NCI-H2029 treated with DMSO at 0.1 percent for 48 hours (cell line): ENCODE data around the gene AGPAT2.

Experiments
- DNase-seq: peaks from one replicate; lab custom pipeline; 2025; lab: John Stamatoyannopoulos, UW

The AGPAT2 gene

GRCh38 chr9:136687721-136688223, 515 bp upstream of the AGPAT2 start:
- no peak for DNase-seq

DNA sequence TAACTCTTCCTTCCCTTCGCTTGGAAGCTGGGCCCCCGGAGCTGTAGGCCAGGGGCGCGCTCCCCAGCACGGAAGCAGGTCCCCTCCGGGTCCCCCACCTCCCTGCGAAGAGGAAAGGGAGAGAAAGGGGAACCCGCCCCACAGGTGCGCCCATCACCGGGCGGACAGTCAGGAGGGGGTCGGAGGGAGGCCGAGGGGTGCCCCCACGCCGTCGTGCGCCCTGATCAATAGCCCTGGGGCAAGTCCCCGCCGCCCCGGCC, 793 bp downstream of the AGPAT2 start:
- DNase-seq: no peak

GRCh38 chr9:136685790-136686533, 1.3 kb downstream of the AGPAT2 start:
- no peak for DNase-seq

DNA sequence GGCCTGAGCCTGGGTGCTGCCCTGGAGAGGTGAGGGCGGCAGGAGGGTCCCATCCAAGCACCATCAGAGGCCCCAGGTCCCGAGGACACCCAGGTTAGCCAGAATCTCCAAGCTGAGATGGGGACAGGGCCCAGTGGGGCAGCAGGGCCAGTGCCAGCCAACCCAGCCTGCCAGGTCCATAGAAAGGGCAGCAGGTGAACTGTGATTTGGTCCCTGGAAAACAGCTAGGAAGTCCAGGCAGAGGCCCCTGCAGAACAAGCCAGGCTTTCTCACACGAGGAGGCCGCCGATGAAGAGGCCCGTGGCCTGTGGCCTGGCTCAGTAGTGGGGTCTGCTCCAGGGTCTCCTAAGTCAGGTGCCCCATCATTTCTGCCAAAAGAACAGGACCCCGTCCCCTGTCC, 2.0 kb downstream of the AGPAT2 start:
- no peak for DNase-seq

GRCh38 chr9:136684799-136685198, 2.5 kb downstream of the AGPAT2 start:
- DNase-seq: no peak

DNA sequence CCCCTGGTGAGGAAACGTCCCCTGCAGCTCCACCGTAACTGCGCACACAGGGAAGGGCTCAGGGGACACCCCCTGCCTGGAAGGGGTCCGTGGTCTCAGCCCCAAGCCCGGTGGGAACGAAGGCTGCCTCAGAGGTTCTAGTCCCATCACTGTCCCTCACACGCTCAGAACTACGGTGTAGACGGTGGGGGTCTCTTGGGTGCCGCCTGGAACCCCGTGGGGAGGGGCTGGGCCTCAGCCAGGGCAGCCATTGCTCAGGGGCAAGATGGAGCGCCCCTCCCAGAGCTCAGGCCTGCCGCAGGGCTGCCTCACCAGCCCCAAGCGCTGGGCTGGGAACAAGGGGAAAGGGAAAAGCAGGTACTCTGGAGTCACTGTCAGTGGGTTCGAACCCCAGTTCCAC, 2.9 kb downstream of the AGPAT2 start:
- DNase-seq: no peak

DNA sequence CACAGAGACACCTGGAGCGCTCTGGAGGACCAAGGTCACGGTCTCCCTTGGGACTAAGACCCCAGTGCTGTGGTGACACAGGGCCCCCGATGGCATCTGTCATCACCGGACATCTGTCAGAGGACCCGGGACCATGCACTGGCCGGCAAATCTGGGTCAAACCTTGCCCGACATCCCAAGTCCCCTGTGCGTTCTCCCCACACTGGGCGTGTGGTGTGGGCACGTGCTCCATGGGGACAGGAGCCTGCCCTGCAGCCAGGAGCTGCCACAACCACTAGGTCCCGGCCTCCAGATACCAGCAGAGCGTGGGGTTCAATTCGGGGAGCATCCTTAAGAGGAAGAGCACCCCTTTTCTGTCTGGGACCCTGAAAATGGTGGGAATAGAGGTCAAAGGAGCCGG, 3.5 kb downstream of the AGPAT2 start:
- no peak for DNase-seq

DNA sequence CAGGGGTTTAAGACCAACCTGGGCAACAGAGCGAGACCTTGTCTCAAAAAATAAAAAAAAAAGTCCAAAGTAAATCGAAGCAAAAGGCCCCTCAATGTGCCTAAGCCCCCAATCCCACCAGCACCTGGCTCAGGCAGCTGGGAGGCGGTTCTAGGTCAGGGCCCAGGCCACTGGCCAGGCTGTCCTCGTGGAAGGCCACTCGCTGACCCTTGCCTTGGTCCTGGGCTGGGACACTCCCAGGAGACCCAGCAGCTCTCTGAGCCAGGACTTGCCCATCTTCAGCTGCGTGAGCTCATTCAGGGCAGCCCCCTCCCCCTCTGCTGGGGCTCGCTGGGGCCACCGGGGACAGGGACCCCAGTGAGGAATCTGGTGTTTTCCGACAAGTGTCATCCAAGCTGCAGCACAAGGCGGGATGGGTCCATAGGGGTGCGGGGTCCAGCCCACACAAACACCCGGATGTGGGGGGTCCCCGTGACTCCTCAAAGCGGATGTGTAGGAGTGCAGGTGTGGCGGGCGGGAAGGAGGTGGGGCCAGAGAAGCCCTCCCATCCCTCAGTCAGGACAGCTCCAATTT, 4.0 kb downstream of the AGPAT2 start:
- no peak for DNase-seq

- no peak for DNase-seq
These were observed 4.5 kb downstream of the AGPAT2 start for GRCh38 chr9:136682710-136683109.

DNA sequence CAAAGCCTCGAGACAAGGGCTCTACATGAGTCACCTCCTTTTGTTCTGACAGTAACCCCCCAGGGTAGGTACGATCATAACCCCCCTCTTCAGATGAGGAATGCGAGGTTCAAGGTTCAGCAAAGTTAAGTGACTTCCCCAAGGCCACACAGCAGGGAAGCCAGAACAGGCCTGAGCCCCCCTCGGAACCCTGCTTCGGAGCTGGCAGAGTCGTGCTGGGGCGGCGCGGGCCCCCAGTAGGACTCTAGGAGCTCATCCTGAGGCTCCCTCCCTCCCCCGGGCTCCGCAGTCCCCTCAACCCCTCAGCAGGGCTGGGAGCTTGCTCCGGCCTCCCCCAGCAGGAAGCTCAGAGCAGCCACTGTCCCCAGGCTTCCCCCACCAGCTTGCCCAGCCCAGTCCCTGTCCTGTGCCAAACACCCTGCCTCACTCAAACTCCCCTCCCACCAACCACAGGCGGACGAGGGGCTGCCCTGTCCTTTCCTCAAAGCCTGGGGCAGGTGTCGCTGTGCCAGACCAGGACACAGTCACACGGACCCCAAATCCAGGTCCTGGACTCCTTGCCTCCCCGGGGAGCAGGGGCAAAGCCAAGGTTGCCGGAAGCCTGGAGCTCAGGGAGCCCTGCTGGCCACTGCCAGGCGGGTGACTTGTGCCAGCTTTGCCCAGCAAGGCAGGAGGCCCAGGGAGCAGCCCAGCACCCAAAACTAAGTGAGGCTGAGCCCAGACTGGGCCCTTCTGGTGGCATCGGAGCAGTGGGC, 5.1 kb downstream of the AGPAT2 start:
- no peak for DNase-seq

DNA sequence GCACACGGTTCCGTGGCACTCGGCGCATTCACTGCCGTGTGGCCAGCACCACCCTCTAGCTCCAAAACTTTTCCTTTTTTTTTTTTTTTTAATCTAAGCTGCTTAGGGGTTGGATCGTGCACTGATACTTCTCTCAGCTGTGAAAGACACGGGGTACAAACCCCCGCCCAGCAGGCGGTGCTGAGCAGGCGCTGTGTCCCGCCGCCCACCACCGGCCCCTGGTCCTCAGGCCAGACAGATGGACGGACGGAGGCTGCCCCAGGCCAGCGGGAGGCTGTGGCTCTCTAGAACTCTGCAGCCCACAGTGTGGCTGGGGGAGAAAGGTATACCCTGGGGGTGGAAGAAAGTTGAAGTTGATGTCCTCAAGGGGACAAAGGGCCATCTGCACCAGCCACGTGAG, 6.2 kb downstream of the AGPAT2 start:
- no peak for DNase-seq

DNA sequence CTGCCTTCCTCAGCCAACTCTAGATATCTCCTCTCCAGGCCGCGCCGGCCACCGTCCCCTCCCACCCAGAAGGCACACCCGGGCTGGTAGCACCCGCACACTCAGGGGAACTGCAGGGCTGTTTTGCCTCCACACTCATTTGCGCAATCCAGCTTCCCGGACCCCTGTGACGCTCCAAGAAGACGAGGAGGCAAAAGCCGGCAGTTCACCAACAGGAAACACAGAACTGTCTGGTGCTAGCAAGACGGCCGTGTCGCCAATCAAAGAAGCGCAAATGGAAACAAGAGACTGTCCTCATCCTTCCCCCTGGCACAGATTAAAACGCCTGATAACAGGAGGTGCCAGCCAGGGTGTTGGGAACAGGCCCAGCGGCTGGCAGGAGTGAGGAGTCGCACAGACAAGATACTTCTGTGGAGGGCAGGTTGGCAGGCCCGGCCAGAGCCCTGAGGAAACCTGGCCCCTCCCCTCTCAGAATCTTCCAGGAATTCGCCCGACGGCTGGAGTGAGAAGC, 7.8 kb downstream of the AGPAT2 start:
- peak; percentile 71 for DNase-seq

DNA sequence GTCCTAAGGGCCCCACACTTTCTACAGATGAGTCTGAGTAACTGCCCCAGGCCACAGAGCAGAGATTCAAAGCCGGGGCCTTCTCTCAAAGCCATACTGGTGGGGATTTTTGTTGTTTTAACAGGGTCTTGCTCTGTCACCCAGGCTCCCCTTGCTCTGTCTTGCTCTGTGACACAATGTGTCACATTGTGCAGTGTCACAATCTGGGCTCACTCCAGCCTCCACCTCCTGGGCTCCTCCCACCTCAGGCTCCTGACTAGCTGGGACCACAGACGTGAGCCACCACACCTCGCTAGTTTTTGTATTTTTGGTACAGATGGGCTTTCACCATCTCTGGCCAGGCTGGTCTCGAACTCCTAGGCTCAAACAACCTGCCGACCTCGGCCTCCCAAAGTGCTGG, 8.6 kb downstream of the AGPAT2 start:
- DNase-seq: no peak

DNA sequence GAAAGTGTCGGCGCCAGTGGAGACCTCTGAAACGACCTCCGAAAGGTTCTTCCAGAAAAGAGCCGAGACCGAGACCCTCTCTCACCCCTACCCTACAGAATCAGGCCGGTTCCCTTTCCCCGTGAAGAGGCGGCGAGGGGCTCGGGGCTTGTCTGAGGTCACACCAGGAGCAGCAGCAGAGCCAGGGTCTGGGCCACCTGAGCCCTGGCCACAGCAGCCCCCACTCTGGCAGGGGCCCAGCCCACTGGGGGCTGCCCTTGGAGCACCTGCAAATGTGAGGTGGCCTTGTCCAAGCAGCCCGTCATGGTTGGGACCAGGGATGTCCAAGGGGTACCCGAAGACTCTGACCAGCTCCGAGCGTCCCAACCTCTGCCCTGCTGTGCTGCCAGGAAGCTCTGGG, 9.2 kb downstream of the AGPAT2 start:
- DNase-seq: no peak

- no peak for DNase-seq
These were observed 10.2 kb downstream of the AGPAT2 start for GRCh38 chr9:136676920-136677686.

DNA sequence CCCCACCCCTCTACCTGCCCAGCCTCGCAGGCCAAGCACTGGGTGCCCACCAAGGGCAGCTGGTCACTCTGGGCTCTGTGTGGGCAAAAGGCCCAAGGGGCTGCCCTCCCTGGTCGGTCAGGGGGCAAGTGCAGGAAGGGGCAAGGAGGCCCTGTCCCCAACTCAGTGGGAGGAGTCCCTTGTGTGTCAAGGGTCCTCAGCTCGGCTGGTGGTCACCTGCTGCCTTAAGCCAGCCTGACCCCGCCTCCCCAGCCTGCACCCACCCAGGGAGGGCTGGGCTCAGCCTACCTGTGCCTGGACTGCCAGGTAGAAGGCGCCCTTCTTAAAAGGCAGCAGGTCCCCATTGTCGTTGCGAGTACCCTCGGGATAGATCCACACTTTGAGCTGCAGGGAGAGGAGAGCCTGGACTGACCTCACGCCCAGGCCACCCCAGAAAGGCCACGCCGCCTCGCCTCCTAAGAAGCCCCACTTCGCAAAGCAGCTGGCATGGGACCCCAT, 10.9 kb downstream of the AGPAT2 start:
- no peak for DNase-seq

DNA sequence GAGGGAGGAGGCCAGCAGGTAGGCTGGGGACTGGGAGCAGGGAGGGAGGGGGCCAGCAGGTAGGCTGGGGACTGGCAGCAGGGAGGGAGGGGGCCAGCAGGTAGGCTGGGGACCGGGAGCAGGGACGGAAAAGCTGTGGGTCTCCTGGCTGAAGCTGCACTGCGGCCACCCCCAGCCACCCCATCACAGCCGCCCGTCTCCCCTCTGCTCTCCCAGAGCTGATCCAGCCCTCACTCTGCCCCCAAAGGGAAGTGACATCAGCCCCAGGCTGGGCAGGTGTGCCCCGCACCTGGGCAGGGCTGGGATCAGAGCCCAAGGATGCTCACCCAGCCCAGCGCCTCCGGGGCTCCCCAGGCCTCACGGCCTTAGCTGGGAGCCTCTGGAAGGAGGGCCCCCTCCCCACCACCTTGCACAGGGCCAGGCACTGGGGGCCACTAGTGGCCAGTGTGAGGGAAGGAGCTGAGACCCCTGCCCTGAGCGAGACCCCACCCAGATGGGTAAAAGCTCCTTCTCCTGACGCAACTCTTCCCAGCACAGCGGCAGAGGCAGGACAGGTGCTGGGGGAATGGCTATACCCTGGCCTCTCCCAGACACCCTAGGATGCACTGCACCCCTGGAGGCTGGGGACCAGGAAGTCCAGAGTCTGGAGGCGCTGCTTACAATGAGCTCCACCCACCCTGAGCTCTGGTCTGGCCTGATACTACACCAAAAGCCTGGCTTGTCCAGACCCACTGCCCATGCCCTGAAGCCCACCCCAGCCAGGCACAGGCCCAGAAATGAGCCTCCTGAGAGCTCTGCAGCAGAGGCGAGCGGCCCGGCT, 11.6 kb downstream of the AGPAT2 start:
- no peak for DNase-seq

DNA sequence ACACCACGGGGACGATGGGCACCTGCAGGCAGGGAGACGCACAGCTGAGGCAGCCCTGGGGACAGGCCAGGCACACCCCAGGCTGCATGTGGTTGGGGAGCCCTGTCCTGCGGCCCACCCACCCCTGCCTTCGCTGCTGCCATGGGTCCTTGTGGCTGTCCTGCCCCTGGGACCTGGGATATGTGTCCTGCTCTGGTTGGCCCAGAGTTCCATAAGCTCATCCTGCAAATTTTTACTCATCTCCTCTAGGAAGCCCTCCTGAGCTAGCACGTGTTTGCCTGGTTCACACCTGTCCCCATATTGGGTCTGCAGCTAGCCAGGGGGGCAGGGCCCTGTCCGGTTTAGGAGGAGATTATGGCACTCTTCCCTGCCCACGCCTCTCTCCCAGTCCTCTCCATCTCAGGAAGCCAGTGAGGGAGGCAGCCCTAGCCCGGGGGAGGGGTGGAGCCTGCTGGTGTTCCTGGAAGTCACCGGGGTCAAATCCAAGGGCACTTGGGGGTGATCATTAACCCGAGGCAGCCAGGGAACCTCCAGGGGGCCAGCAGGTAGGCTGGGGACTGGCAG, 12.4 kb downstream of the AGPAT2 start:
- DNase-seq: no peak

DNA sequence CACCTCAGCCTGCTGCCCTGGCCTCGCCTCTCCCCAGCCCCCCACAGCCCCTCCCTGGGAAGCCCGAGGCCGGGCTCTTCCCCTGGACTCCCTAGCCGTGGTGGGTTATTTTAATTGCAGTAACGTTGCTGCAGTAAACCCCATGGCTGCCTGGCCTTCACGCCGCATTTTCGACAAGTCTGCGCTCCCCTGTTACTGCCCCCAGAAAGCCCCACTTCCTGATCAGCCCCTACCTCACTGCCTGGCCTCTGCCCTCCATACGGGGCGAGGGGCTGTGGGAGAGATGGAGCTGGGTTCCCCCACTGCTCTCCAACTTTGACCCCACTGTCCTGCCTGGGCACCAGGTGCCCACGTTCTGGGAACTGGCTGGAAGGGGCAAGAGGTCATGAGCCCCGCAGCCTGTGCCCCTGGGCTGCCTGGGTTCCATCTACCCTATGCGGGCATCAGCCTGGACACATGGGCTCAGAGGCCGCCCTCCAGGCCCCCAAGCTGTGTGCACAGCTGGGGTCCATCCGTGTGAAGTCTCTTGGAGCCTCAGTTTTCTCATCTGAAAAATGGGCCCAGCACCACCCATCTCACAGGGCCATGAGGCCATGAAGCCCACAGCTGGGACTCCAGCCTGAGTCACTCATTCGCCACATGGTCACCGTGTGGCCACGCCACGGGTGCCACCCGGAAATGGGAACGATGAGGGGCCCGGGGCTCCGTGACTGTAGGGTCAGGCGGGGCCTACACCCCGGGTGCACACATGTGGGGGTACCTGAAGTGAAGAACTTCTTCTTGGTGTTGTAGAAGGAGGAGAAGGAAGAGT, 13.1 kb downstream of the AGPAT2 start:
- DNase-seq: no peak
